ENCODE data around the gene ADAMTS17. TPM values are rescaled to one million over a fixed set of nuclear protein-coding genes. Genes with fewer than 3 reads are reported as not detected.

Gene ADAMTS17
- total RNA-seq, 1 donor from 2014 or later: 12.4 TPM

DNA sequence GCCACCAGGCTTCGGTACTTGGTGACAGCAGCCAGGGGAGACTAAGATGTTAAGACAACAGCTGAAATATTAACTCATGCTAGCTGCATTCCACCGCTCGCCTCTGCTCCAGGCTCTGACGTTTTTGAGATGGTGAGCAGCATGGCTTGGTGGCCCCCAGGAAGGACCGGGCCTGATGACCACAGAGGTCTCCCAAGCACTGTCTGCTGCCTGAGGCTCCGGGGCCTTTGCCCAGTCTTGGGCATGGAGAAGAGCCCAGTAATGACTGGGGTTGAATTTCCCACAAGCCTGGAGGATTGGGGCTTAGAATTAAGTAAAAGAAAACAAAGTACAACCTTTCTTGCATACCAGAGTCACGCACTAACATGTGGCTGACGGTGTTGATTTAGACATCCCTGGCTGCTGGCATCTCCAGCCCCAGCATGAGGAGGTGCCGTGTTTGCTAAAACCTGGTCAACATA is 364.9 kb downstream of the ADAMTS17 start:
- DNase-seq: peak; percentile 60

DNA sequence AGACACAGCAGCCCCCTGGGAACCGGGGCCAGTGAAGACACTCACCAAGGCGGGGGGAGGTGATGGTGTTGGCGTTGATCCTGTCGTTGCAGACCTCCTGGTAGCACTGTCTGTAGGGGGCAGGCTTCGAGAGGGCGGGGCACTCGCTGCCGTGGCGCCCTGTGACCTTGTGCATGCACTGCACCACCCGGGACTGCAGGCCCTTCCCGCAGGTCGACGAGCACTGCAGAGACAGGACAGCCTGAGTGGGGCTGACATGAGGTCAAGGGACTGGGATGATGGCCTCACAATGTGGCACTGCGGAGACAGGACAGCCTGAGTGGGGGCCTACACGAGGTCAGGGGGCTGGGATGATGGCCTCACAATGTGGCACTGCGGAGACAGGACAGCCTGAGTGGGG is 365.8 kb downstream of the ADAMTS17 start:
- DNase-seq: no peak

- DNase-seq: no peak
Measured at GRCh38 chr15:99974246-99974645, 367.5 kb downstream of the ADAMTS17 start.

GRCh38 chr15:99973351-99973750 is 368.4 kb downstream of the ADAMTS17 start:
- DNase-seq: no peak

- no peak for DNase-seq
Measured at GRCh38 chr15:99970891-99971430, 370.8 kb downstream of the ADAMTS17 start.

- DNase-seq: no peak
Measured at GRCh38 chr15:99969261-99969920, 372.4 kb downstream of the ADAMTS17 start.

- DNase-seq: peak; percentile 48
Measured at GRCh38 chr15:99967841-99968371, 373.9 kb downstream of the ADAMTS17 start.

GRCh38 chr15:99966815-99967214 is 375.0 kb downstream of the ADAMTS17 start:
- DNase-seq: no peak

DNA sequence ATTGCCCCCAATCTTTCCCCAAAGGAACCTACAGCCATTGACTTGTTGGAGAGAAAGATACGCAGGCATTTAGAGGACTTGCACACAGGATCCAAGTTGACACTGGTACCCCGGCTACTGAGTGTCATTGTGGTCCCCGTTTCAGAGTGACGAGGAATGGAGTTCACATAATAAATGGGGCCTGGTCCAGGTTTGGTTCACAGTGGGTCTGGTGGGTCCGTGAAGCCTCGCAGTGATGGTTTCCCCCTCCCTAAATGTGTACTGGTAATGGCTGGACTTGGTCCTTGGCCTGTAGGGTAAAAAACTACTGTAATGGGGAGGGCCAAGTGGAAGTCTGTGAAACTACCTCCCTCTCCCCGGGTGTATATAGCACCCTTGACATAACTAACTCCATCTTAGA is 376.4 kb downstream of the ADAMTS17 start:
- no peak for DNase-seq

DNA sequence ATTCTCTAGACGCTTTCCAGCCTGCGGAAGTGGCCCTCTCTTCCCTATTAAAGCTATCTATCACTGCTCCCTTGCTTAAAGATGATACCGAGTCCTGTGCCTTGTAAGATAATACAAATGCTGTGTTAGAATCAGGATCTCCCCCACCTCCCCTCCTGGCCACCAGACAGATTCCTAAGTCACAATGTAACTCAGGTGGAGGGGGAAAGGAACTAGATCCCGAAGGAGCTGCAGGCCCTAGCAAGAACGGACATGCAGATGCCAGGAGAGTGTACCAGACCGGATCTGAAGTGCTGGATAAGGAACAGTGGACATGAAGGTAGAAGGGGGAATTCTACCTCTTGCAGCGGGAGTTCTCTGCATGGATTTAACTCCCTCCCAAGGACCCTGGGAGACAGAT is 377.8 kb downstream of the ADAMTS17 start:
- no peak for DNase-seq

DNA sequence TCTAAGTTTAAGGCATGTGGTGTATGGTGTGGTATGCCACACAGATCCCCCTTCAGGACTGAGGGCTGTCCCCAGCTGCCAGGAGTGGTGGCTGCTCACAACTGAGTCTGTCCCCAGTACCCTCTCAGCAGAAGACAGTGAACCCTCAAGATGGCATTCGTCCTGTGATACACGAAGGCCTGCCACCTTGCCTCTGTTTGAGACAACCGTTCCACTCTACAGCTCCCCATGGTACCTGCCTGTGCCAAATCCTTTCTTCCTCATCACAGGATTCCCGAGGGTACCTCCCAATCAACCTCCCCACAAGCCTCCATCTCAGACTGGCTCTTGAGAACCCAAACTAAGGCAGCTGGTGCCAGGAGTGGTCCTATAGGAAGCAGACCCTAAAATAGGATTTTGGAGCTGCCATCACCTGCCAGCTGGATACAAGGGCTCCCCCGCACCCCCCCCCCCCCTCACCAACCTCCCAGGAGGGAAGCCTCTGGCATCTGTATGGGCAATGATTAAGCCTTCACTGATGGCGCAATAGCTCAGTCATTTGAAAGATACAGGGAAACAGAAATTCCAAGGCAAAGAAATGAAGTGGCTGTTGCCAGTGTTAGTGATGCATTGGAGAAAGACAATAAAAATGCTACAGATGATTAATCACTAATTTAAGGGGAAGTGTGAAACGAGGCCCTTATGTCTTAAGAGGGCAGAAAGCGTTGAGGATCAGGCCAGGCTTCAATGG is 378.5 kb downstream of the ADAMTS17 start:
- DNase-seq: no peak

GRCh38 chr15:99962006-99962561 is 379.7 kb downstream of the ADAMTS17 start:
- DNase-seq: no peak

GRCh38 chr15:99961011-99961441 is 380.7 kb downstream of the ADAMTS17 start:
- peak; percentile 35 for DNase-seq

DNA sequence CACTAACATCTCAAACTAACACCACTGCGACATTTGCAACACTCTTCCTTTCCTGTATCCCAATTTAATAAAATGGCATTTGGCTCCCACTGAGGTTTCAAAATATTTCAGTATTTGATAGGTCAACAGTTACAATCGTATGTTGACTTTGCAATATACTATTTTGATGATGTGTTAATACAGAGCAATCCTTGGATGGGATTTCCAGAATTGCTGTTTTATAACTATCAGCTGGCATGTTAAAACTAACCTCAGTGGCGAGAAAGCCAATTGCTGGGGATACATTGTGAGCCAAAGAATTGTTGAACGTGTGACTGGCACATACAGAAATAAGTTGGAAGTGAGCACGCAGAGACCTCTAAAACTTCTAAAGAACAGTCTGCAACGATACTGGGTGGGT is 382.4 kb downstream of the ADAMTS17 start:
- no peak for DNase-seq

- DNase-seq: no peak
Measured at GRCh38 chr15:99958426-99959097, 383.2 kb downstream of the ADAMTS17 start.

DNA sequence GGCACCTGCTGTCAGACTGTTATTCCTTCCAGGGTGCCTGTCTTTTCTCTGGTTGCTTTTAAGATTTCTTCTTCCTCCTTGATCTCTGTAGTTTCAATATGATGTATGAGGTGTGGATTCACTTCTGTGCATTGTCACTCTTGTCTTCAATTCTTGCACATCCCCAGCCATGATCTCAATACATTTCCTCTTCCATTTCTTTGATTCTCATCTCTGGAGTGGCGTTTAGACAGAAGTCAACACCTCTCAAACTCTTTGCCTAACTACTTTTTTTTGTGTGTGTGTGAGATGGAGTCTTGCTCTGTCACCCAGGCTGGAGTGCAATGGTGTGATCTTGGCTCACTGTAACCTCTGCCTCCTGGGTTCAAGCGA is 384.1 kb downstream of the ADAMTS17 start:
- no peak for DNase-seq

GRCh38 chr15:99956820-99957641 is 384.7 kb downstream of the ADAMTS17 start:
- DNase-seq: no peak

- no peak for DNase-seq
Measured at GRCh38 chr15:99956022-99956775, 385.6 kb downstream of the ADAMTS17 start.

- no peak for DNase-seq
Measured at GRCh38 chr15:99955532-99955931, 386.2 kb downstream of the ADAMTS17 start.

DNA sequence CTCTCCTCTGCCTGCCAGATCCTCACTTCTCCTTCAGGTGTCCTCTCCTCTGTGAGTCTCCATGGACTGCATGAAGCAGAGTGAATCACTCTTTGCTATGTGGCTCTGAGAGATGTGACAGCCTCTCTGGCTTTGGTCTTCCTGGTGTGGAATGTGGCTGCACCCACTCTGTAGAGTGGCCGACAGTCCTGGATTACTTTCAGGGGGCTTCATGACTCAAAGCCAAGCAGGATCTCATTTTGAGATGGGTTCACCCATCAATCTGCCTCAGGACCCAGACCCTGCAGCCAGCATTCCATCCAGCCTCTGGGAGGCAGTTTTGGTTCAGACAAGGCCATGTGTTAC is 386.6 kb downstream of the ADAMTS17 start:
- DNase-seq: no peak

Data from tongue (tissue), 2 donors.